Stimulated activated CD8-positive, alpha-beta memory T cell treated with anti-CD3 and anti-CD28 coated beads, Interleukin-4, amount 100 ng/mL, for 48 hours (primary cell): ENCODE data around the gene CPXCR1.
"Not testable (repeated sequence)": the region's sequence is repeated elsewhere in the genome, so short reads cannot be mapped to it uniquely, and the experiment has no call there.

ENCODE experiments used
- DNase-seq: peaks from one replicate; pipeline ENCODE4 v3.0.0-alpha.2; 2020

Gene CPXCR1

GRCh38 chrX:88746925-88747324 is at the start of gene CPXCR1:
CPXCR1 (plus strand) TSS chrX:88747225; CDS start chrX:88753415, 6,190 bp downstream.
- no peak for DNase-seq

GRCh38 chrX:88735835-88736234 is 11.2 kb upstream of the CPXCR1 start:
- DNase-seq = no peak

DNA sequence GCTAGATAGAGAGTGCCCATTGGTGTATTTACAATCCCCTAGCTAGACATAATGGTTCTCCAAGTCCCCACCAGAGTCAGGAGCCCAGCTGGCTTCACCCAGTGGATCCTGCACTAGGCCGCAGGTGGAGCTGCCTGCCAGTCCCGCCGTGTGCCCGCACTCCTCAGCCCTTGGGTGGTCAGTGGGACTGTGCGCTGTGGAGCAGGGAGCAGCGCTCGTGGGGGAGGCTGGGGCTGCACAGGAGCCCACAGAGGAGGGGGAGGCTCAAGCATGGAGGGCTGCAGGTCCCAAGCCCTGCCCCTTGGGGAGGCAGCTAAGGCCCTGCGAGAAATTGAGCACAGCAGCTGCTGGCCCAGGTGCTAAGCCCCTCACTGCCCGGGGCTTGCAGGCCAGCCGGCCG is 810 bp upstream of the CPXCR1 start:
- not testable (repeated sequence) for DNase-seq

DNA sequence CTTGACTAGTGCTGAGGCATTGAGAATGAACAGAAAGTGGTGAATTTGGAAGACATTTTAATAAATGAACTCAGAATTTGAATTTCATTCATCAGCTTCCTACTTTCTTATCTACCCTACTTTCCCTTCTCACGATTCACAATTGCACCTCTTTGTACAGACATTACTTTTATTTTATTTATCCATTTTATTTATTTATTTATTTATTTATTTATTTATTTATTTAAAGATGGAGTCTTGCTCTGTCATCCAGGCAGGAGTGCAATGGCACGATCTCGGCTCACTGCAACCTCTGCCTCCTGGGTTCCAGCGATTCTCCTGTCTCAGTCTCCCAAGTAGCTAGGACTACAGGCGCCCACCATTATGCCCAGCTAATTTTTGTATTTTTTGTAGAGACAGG is 5.3 kb downstream of the CPXCR1 start:
- not testable (repeated sequence) for DNase-seq

GRCh38 chrX:88789825-88790224 is 42.8 kb downstream of the CPXCR1 start:
- DNase-seq = no peak
